Kidney tubule cell (primary cell): ENCODE measurements around the gene OR10P1.

Source experiments
- DNase-seq: peaks from one replicate; pipeline ENCODE4 v3.0.0-alpha.2; 2018; ENCODE audit warnings: low spot score

OR10P1 gene

DNA sequence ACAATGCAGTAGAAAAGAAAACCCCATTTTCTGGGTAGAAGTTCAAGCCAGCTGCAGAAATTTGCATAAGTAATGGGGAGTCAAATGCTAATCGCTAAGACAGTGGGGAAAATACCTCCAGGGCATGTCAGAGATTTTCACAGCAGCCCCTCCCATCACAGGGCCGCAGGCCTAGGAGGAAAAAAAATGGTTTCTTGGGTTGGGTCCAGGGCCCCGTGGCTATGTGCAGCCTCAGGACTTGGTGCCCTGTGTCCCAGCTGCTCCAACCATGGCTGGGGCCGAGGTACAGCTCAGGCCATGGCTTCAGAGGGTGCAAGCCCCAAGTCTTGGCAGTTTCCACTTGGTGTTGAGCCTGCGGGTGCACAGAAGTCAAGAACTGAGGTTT, 14.6 kb downstream of the OR10P1 start:
- no peak for DNase-seq

DNA sequence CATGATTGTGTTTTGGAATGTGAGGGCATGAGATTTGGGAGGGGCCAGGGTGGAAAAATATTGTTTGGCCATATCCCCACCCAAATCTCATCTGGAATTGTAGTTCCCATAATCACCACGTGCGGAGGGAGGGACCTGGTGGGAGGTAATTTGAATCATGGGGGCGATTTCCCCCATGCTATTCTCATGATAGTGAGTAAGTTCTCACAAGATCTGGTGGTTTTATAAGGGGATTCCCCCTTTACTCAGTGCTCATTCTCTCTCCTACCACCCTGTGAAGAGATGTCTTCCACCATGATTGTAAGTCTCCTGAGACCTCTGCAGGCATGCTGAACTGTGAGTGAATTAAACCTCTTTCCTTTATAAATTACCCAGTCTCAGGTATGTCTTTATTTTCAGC, 15.7 kb downstream of the OR10P1 start:
- peak; percentile 35 for DNase-seq

GRCh38 chr12:55653031-55653430, 16.3 kb downstream of the OR10P1 start:
- no peak for DNase-seq

GRCh38 chr12:55654511-55655214, 18.0 kb downstream of the OR10P1 start:
- DNase-seq, result no peak

GRCh38 chr12:55657212-55657611, 20.5 kb downstream of the OR10P1 start:
- no peak for DNase-seq

GRCh38 chr12:55658212-55658611, 21.5 kb downstream of the OR10P1 start:
- DNase-seq, result no peak

GRCh38 chr12:55658635-55659391, 22.1 kb downstream of the OR10P1 start:
- peak; percentile 38 for DNase-seq

DNA sequence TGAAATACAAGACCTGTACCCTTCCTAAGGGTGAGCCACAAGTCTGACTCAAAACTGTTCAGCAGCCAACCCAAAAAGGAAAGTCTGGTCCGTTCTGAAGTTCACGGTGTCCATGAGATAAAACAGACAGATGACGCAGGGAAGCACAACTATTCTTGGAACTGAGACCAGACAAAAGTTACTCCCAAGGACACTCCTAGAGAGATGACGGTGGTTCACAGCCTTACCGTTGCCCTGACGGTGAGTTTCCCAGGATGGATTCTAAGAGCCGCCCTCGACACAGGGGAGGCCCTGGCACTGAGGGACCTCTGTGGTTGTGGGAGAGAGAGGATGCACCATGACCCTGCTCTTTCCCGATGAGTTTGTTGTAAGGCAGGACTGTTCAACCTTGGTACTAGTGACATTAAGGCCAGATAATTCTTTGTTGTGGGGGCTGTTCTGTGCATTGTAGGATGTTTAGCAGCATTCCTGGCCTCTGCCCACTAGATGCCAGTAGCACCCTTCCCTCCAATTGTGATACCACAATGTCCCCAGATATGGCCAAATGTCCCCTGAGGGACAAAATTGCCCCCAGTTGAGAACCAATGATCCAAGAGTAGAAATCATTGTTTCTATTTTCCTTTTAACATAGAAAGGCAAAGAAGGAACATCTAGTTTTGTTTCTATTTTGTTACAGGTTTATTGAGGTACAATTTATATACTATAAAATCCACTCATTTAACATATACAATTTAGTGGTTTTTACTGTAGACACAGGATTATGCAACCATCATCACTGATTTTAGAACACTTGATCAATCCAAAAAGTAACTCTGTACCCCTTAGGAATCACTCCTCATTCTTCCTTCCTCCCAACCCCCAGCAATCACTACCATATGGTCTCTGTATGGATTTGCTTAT, 23.0 kb downstream of the OR10P1 start:
- no peak for DNase-seq

DNA sequence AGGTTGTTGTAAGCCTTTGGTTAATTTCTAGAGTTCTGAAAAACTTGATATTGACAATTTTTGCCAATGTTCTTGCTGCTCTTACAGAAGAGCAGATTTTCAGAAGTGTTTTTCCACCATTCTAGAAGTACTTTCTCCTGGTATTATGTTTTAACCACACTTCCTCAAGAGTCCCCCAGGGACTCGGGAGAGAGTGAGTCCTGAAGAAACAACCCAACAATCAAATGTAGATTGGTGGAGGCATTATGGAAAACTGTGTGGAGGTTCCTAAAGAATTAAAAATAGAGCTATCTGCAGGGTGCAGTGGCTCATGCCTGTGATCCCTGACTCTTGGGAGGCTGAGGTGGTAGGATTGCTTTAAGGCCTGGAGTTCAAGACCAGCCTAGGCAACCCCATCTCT, 26.7 kb downstream of the OR10P1 start:
- DNase-seq, result no peak

- DNase-seq, result no peak
These were observed 28.1 kb downstream of the OR10P1 start for GRCh38 chr12:55664826-55665225.

DNA sequence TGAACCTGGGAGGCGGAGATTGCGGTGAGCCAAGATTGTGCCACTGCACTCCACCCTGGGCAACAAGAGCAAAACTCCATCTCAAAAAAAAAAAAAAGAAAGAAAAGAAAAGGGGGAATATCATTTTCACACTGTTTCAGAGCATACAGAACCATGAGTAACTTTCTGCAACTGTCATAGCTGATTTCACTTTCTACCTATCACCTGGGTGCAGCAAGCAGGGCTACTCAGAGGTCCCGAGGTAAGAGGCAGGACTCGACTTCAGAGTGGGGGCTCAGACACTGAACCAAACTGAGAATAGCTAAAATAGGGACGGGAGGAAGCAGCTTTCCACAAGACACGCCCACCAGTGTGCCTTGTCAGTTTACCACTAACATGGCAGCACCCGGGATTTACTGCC, 29.8 kb downstream of the OR10P1 start:
- no peak for DNase-seq

- no peak for DNase-seq
These were observed 33.6 kb downstream of the OR10P1 start for GRCh38 chr12:55670276-55670675.

DNA sequence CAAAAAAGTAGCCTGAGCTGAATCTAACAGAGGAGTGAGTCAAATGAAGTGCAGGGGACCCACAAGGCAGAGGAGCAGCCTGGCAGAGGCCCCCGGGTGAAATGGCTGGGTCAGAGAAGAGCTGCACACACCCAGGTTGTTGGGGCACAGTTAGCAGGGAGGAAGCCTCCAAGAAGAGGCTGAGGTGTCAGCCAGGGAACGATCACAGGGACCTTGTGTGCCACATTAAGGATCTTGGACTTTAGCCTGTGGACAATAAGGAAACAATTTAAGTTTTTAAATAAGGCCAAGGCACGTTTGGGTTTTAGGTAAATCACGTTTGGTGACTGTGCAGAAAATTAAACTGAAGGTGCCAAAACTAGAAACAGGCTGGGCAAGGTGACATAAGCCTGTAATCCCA, 35.1 kb downstream of the OR10P1 start:
- no peak for DNase-seq

- DNase-seq, result no peak
These were observed 36.9 kb downstream of the OR10P1 start for GRCh38 chr12:55673638-55674037.

- DNase-seq, result no peak
These were observed 39.0 kb downstream of the OR10P1 start for GRCh38 chr12:55675666-55676065.

GRCh38 chr12:55676707-55677106, 40.0 kb downstream of the OR10P1 start:
- DNase-seq, result no peak

DNA sequence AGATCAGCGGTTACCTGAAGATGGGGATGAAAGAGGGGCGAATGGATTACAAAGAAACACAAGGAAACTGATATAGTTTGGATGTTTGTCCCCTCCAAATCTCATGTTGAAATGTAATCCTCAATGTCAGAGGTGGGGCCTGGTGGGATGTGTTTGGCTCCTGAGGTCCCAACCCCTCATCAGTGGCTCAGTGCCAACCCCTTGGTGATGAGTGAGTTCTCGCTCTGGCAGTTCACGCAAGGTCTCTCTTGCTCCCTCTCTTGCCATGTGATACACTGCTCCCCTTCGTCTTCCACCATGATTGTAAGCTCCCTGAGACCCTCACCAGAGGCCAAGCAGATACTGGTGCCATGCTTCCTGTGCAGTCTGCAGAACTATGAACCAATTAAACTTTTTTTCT, 43.0 kb downstream of the OR10P1 start:
- no peak for DNase-seq

DNA sequence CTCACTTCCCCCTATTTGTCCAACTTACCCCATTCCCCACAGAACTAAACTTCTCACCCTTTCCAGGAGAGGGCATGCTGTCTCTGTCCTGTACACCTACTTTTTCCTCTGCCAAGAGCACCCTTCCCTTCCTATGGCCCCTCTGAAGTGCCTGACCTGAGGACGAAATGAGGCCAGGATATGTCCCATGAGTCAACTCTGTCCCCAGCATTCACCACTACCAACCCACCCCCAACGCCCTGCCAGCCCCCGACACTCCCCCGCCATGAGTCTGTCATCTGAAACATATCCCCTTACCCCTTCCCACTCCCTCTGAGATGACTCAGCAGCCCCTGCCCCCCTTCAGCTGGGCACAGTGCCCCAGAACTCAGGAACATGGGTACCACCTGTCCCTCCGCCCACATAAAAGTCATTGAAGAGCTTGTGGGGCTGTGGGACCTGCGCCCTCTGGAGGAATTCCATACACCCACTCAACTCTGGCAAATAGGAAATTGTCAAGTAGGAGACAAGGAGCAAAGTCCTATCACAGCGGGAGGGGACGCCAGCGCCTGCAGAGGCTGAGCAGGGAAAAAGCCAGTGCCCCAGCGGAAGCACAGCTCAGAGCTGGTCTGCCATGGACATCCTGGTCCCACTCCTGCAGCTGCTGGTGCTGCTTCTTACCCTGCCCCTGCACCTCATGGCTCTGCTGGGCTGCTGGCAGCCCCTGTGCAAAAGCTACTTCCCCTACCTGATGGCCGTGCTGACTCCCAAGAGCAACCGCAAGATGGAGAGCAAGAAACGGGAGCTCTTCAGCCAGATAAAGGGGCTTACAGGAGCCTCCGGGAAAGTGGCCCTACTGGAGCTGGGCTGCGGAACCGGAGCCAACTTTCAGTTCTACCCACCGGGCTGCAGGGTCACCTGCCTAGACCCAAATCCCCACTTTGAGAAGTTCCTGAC, 44.7 kb downstream of the OR10P1 start:
- DNase-seq, result peak; percentile 89

- DNase-seq, result no peak
These were observed 45.5 kb downstream of the OR10P1 start for GRCh38 chr12:55682087-55682796.

GRCh38 chr12:55683676-55684075, 47.0 kb downstream of the OR10P1 start:
- no peak for DNase-seq
